ENCODE results near the gene WNT5A.

The WNT5A gene

DNA sequence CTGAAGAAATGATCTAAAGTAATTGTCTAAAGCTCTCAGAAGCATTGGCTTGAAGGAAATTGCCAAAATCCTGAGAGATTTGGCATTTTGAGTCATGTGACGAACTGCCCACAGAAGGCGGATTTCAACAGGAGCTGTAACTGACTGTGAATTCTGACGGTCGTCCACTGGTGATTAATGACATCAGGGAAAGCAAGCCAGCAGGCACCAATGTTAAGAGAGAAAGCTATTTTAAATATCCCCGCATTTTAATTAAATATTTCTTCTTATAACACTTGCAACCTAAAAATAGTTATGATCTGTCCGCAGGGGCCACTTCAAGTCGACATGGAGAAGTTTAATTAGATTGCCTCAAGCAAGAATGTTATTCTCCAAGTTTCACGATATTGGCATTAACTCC, 51.6 kb downstream of the WNT5A start:
- H4K20me1 ChIP-seq (ENCODE audit: insufficient read depth, low read length) = no peaks in the 10 kb centered on the region
- no peak overlapping the region for H3K4me2 ChIP-seq (ENCODE audit: low read length)
- no peaks in the 10 kb centered on the region for H3K79me2 ChIP-seq (ENCODE audit: insufficient read depth, low read length)
- H3K9me3 ChIP-seq (ENCODE audit: low read length) = no peaks in the 10 kb centered on the region
- H3K36me3 ChIP-seq (ENCODE audit: insufficient read depth, low read length) = no peaks in the 10 kb centered on the region
- H3F3A ChIP-seq (ENCODE audit: insufficient read depth, low read length) = no peaks in the 10 kb centered on the region
- no peak overlapping the region for H3K4me3 ChIP-seq (ENCODE audit: low read depth, low read length, poor library complexity, severe bottlenecking)
- no peak overlapping the region for H2AFZ ChIP-seq (ENCODE audit: low read length)
- H3K27me3 ChIP-seq (ENCODE audit: insufficient read depth, low read length) = no peaks in the 10 kb centered on the region
- no peaks in the 10 kb centered on the region for H3K9me2 ChIP-seq (ENCODE audit: low read depth, low read length)
- no peak overlapping the region for H3K9ac ChIP-seq (ENCODE audit: low read length)
- H3K4me1 ChIP-seq (ENCODE audit: insufficient read depth, low read length, severe bottlenecking) = no peaks in the 10 kb centered on the region
- TF ChIP-seq, protein P1, sequence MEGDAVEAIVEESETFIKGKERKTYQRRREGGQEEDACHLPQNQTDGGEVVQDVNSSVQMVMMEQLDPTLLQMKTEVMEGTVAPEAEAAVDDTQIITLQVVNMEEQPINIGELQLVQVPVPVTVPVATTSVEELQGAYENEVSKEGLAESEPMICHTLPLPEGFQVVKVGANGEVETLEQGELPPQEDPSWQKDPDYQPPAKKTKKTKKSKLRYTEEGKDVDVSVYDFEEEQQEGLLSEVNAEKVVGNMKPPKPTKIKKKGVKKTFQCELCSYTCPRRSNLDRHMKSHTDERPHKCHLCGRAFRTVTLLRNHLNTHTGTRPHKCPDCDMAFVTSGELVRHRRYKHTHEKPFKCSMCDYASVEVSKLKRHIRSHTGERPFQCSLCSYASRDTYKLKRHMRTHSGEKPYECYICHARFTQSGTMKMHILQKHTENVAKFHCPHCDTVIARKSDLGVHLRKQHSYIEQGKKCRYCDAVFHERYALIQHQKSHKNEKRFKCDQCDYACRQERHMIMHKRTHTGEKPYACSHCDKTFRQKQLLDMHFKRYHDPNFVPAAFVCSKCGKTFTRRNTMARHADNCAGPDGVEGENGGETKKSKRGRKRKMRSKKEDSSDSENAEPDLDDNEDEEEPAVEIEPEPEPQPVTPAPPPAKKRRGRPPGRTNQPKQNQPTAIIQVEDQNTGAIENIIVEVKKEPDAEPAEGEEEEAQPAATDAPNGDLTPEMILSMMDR (IDR thresholded peaks at IDR 0.05; ENCODE audit: low read length) = no peak
- no peak for TF ChIP-seq EZH2 (IDR thresholded peaks at IDR 0.05; ENCODE audit: borderline replicate concordance, low read length)
- H3K27ac ChIP-seq (ENCODE audit: low read depth, low read length, poor library complexity, severe bottlenecking) = no peak overlapping the region

GRCh38 chr3:55434789-55435188, 52.3 kb downstream of the WNT5A start:
- H3K4me2 ChIP-seq (ENCODE audit: low read length) = no peak overlapping the region
- H3K9me2 ChIP-seq (ENCODE audit: low read depth, low read length) = no peaks in the 10 kb centered on the region
- H3K27me3 ChIP-seq (ENCODE audit: insufficient read depth, low read length) = no peaks in the 10 kb centered on the region
- no peaks in the 10 kb centered on the region for H3F3A ChIP-seq (ENCODE audit: insufficient read depth, low read length)
- H3K9me3 ChIP-seq (ENCODE audit: low read length) = no peaks in the 10 kb centered on the region
- no peak overlapping the region for H3K27ac ChIP-seq (ENCODE audit: low read depth, low read length, poor library complexity, severe bottlenecking)
- no peak overlapping the region for H3K9ac ChIP-seq (ENCODE audit: low read length)
- H3K79me2 ChIP-seq (ENCODE audit: insufficient read depth, low read length) = no peaks in the 10 kb centered on the region
- H3K36me3 ChIP-seq (ENCODE audit: insufficient read depth, low read length) = no peaks in the 10 kb centered on the region
- no peak overlapping the region for H2AFZ ChIP-seq (ENCODE audit: low read length)
- no peak overlapping the region for H3K4me3 ChIP-seq (ENCODE audit: low read depth, low read length, poor library complexity, severe bottlenecking)
- H3K4me1 ChIP-seq (ENCODE audit: insufficient read depth, low read length, severe bottlenecking) = no peaks in the 10 kb centered on the region
- TF ChIP-seq, protein P1 (IDR thresholded peaks at IDR 0.05; ENCODE audit: low read length) = peak; percentile 75
- TF ChIP-seq EZH2 (IDR thresholded peaks at IDR 0.05; ENCODE audit: borderline replicate concordance, low read length) = no peak
- H4K20me1 ChIP-seq (ENCODE audit: insufficient read depth, low read length) = no peaks in the 10 kb centered on the region

GRCh38 chr3:55431041-55431440, 56.1 kb downstream of the WNT5A start:
- Histone ChIP-seq H3K36me3 (ENCODE audit: insufficient read depth, low read length) (no peaks in the 10 kb centered on the region), H4K20me1 (ENCODE audit: insufficient read depth, low read length) (no peaks in the 10 kb centered on the region), H3K9me3 (ENCODE audit: low read length) (no peaks in the 10 kb centered on the region), H3K27ac (ENCODE audit: low read depth, low read length, poor library complexity, severe bottlenecking) (no peak overlapping the region), H3K4me3 (ENCODE audit: low read depth, low read length, poor library complexity, severe bottlenecking) (no peak overlapping the region), H3K27me3 (ENCODE audit: insufficient read depth, low read length) (no peaks in the 10 kb centered on the region; the same call in 1 of the 2 replicates), H3K4me1 (ENCODE audit: insufficient read depth, low read length, severe bottlenecking) (no peaks in the 10 kb centered on the region), H3K4me2 (ENCODE audit: low read length) (no peak overlapping the region), H3F3A (ENCODE audit: insufficient read depth, low read length) (no peaks in the 10 kb centered on the region), H3K9me2 (ENCODE audit: low read depth, low read length) (no peaks in the 10 kb centered on the region), H2AFZ (ENCODE audit: low read length) (no peak overlapping the region), H3K9ac (ENCODE audit: low read length) (no peak overlapping the region), H3K79me2 (ENCODE audit: insufficient read depth, low read length) (no peaks in the 10 kb centered on the region)
- TF ChIP-seq, protein P1 (IDR thresholded peaks at IDR 0.05; ENCODE audit: low read length) = no peak
- TF ChIP-seq EZH2 (IDR thresholded peaks at IDR 0.05; ENCODE audit: borderline replicate concordance, low read length) = no peak

All from OCI-LY1 (cell line).